NCI-H774 (cell line): ENCODE data around the gene ZNF609.
A peak's percentile ranks its signal among the peaks of the same experiment; 100 is the strongest.

Experiments
- DNase-seq: peaks from one replicate; lab custom pipeline; 2025; lab: John Stamatoyannopoulos, UW

Gene ZNF609

DNA sequence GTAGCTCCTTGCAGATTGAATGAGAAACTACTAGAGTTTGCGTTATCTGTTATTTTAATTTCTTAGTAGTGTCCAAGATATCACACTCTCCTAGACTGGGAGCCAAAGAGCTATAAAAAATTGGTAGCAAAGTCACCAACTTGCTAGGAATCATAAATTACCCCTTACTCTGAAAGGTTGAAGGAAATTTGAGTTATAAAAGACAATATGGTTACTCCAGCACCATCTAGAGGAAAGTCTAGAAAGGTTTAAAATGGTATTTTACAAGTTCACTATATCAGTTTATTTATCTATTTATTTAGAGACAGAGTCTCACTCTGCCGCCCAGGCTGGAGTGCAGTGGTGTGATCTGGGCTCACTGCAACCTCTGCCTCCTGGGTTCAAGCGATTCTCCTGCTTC is 193.4 kb downstream of the ZNF609 start:
- no peak for DNase-seq

- DNase-seq: no peak
These were observed 196.1 kb downstream of the ZNF609 start for GRCh38 chr15:64656508-64656907.

GRCh38 chr15:64665179-64665578 is 204.8 kb downstream of the ZNF609 start:
- no peak for DNase-seq

GRCh38 chr15:64667736-64668161 is 207.4 kb downstream of the ZNF609 start:
- DNase-seq: no peak

DNA sequence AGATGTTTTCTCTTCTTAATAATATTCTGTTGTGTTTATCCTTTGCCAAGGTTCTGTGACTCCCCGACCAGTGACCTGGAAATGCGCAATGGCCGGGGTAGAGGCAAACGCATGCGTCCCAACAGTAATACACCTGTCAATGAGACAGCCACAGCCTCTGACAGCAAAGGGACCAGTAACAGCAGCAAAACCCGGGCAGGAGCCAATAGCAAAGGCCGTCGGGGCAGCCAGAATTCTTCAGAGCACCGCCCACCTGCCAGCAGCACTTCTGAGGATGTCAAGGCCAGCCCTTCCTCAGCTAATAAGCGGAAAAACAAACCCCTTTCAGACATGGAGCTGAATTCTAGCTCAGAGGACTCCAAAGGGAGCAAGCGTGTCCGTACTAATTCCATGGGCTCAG is 213.5 kb downstream of the ZNF609 start:
- no peak for DNase-seq

GRCh38 chr15:64678126-64678819 is 217.9 kb downstream of the ZNF609 start:
- DNase-seq: no peak

DNA sequence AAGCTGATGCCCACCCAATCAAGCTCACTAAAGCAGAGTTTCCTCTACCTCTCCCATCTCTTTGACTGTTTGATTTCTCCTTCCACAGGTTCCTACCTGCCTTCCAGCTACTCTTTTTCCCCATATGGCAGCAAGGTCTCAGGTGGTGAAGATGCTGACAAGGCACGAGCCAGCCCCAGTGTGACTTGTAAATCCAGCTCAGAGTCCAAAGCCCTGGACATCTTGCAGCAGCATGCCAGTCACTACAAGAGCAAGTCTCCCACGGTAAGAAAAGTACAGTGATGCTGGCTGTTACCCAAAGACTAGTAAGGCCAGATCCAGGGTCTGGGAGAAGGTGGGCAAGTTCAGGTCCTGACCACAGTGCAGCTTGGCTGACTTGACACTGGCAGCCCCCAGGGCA is 219.7 kb downstream of the ZNF609 start:
- DNase-seq: no peak

- peak; percentile 15 for DNase-seq
These were observed 221.1 kb downstream of the ZNF609 start for GRCh38 chr15:64681424-64682024.

- no peak for DNase-seq
These were observed 221.9 kb downstream of the ZNF609 start for GRCh38 chr15:64682255-64682654.

DNA sequence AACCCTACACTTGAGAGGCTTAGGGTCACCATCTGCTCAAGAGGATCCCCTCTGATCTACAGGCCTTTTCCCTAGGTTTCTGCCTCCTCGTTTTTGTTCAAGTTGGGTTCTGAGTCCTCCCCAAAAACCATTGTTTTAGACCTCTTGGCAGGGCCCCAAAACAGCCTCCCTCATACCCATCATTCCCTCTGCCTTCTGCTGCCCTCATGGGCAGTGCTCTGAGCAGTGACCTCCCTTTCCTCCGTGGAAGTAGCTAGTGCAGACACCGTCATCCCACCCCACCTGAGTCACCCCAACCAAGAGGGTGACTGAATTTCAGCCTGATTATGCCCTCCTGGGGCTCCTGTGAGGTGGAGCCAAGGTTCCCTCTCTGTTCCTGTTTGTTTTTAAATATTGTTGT is 223.0 kb downstream of the ZNF609 start:
- DNase-seq: no peak

DNA sequence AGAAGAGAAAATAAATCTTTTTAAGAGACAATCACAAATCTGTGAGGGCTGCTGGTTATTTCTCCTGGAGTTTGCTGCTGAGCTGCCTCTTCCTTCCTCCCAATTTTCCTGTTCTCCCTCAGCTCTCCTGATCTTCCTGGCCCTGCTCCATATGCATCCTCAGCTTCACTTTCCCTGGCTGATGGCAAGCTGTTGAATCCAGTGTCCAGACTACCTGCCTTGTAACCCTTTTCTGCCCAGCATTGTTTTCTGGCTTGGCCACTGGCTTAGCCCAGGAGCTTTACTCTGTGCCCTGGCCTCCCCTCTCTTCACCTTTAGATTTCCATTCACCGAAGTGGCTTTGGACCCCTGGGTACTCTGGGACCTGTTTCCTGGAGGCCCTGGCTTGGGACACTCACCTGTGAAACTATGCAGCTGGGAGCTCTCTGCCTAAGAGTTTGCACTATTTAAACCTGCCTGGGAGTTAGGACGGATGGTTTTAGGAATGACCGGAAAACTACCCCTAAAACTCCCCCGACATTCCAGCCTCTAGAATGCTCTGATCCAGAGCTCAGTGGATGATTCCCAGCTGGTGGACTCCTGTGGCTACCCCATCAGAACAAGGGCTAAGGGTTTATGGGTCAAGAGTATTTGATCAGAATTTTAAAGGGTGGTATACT is 225.0 kb downstream of the ZNF609 start:
- DNase-seq: no peak

DNA sequence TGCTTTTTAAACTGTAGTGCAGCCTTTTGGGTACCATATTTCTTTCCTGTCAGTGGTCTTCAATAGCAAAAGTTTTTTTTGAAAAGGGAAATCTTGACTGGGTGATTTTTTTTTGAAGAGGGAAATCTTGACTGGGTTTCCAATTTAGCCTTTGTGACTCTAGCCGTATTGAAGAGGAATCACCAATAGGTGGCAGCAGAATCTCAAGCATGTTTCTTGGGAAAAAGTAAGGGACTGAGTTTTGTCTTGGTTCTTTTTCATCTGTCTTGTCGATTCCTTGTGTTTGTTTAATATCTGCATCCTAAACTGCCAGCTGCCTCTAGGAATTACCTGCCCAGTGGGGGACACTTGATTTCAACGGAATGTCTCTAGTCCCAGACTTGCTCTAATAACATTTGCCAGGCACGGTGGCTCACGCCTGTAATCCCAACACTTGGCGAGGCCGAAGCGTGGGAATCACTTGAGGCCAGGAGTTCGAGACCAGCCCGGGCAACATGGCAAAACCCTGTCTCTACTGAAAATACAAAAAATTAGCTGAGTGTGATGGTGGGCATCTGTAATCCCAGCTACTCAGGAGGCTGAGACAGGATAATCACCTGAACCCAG is 225.9 kb downstream of the ZNF609 start:
- DNase-seq: no peak

DNA sequence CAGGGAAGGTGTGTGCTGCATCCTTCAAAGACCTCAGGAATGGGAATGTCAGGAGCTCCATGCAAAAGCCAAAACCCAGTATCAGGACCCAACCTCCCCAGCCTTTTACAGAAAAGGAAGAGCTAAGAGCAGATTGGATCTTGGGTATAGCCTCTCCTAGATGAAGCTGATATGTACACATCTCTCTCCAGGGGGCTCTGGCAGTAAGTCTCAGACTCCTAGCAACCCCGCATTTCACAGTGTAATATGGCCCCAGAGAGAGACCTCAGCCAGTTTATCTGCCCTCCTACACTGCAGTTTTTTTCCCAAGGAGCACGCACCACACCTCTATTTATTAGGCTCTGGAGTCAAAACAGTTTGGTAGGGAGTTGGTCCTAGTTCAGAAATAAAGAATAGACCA is 226.8 kb downstream of the ZNF609 start:
- no peak for DNase-seq

- DNase-seq: no peak
These were observed 227.3 kb downstream of the ZNF609 start for GRCh38 chr15:64687688-64688087.

DNA sequence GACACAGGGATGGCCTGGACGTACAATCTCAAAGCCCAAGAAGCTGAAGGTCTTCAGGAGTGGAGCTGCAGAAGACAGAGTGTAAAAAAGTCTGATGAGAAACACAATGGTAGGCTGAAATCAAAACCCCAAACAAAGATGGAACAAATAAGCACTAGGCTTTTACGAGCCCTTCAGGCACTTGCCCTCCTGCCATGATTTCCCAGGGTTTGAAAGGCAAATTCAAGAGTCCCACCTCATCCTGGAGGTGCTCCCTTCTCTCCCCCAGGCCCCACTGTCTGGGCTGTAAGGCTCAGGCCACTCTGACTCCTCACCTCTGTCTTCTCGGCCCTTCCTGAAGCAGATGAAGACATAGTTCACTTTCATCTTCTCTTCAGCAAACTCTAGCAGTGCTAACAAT is 228.4 kb downstream of the ZNF609 start:
- DNase-seq: no peak

- no peak for DNase-seq
These were observed 229.6 kb downstream of the ZNF609 start for GRCh38 chr15:64690008-64690407.

GRCh38 chr15:64690578-64691296 is 230.4 kb downstream of the ZNF609 start:
- DNase-seq: no peak

GRCh38 chr15:64691896-64692565 is 231.7 kb downstream of the ZNF609 start:
- DNase-seq: no peak

- peak; percentile 5 for DNase-seq
These were observed 232.8 kb downstream of the ZNF609 start for GRCh38 chr15:64693134-64693533.

- DNase-seq: no peak
These were observed 234.4 kb downstream of the ZNF609 start for GRCh38 chr15:64694816-64695215.

GRCh38 chr15:64695561-64695992 is 235.2 kb downstream of the ZNF609 start:
- no peak for DNase-seq

DNA sequence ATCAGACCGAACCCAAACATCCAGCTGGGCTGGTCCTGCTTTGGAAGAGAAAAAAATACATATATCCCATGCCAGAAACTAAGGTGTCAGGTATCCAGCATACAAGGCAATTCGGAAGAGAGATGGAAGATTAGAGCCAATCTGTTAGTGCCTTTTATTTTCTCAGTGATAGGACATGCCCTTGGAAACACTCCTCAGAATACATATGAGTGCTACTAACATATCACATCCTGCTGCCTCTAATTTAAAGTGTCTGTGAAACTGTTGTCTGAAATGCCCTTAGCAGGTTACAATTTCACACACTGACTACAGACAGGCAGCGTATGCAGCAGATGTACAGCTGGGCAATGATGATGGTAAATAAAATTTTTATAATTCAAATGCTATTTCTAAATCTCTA is 236.1 kb downstream of the ZNF609 start:
- no peak for DNase-seq
